Kasumi-1 (cell line): Measurements from ENCODE around the gene STK39.
"Not testable (repeated sequence)": the region's sequence is repeated elsewhere in the genome, so short reads cannot be mapped to it uniquely, and the experiment has no call there.

Experiments used
- DNase-seq, 2 experiments: peaks; one replicate each; lab custom pipeline; 2025; lab: John Stamatoyannopoulos, UW

The STK39 gene

GRCh38 chr2:168136392-168136977 is 110.9 kb downstream of the STK39 start:
- DNase-seq = peak; percentile 86 to 93

GRCh38 chr2:168135630-168136029 is 111.8 kb downstream of the STK39 start:
- DNase-seq = no peak

GRCh38 chr2:168135121-168135520 is 112.3 kb downstream of the STK39 start:
- DNase-seq = no peak

GRCh38 chr2:168134485-168134884 is 112.9 kb downstream of the STK39 start:
- DNase-seq = no peak

- no peak for DNase-seq
These were observed 115.0 kb downstream of the STK39 start for GRCh38 chr2:168132389-168132788.

- DNase-seq = no peak
These were observed 117.0 kb downstream of the STK39 start for GRCh38 chr2:168130346-168130745.

- no peak for DNase-seq
These were observed 120.0 kb downstream of the STK39 start for GRCh38 chr2:168127371-168127770.

GRCh38 chr2:168122210-168122609 is 125.2 kb downstream of the STK39 start:
- not testable (repeated sequence) for DNase-seq

GRCh38 chr2:168120730-168121129 is 126.7 kb downstream of the STK39 start:
- DNase-seq = no peak

GRCh38 chr2:168120310-168120709 is 127.1 kb downstream of the STK39 start:
- DNase-seq = no peak

GRCh38 chr2:168119515-168120141 is 127.8 kb downstream of the STK39 start:
- peak; percentile 80 to 82 for DNase-seq

GRCh38 chr2:168118733-168119514 is 128.5 kb downstream of the STK39 start:
- peak; percentile 94 to 98 for DNase-seq

GRCh38 chr2:168116448-168116847 is 130.9 kb downstream of the STK39 start:
- no peak for DNase-seq

GRCh38 chr2:168114619-168115018 is 132.8 kb downstream of the STK39 start:
- DNase-seq = no peak

GRCh38 chr2:168114040-168114439 is 133.4 kb downstream of the STK39 start:
- no peak for DNase-seq

GRCh38 chr2:168107322-168107721 is 140.1 kb downstream of the STK39 start:
- DNase-seq = no peak

- DNase-seq = no peak
These were observed 142.2 kb downstream of the STK39 start for GRCh38 chr2:168105127-168105683.

GRCh38 chr2:168097431-168097830 is 150.0 kb downstream of the STK39 start:
- DNase-seq = no peak

- no peak for DNase-seq
These were observed 151.2 kb downstream of the STK39 start for GRCh38 chr2:168096158-168096557.

- no peak for DNase-seq
These were observed 155.4 kb downstream of the STK39 start for GRCh38 chr2:168091986-168092385.

GRCh38 chr2:168090366-168091135 is 156.8 kb downstream of the STK39 start:
- no peak for DNase-seq

- peak; percentile 6 to 32 for DNase-seq
These were observed 158.2 kb downstream of the STK39 start for GRCh38 chr2:168089200-168089599.
